Small intestine (tissue), 7 donors: ENCODE results near the gene RASA3. TPM values are rescaled to one million over a fixed set of nuclear protein-coding genes. Genes with fewer than 3 reads are reported as not detected.
"Not testable (repeated sequence)": the region's sequence is repeated elsewhere in the genome, so short reads cannot be mapped to it uniquely, and the experiment has no call there.

Experiments used
- DNase-seq, 2 donors: peaks; one replicate each; pipeline versions ENCODE4 v3.0.0 to v3.0.0-alpha.2; 2013
- FAIRE-seq: peaks from 2 replicates; lab custom pipeline; 2012; peaks lifted over from hg19 to GRCh38; lab: Jason Lieb, UNC
- H3K27ac ChIP-seq, 3 donors: one replicate each; pipeline ENCODE4 v1.5.1; 2013; ENCODE audit warnings: low read length in 2 of 3, mild to moderate bottlenecking in 2 of 3, control low read depth in 1 of 3, inconsistent platforms in 1 of 3, low read depth in 1 of 3, moderate library complexity in 1 of 3
- H3K27me3 ChIP-seq, 3 donors: one replicate each; pipeline ENCODE4 v1.6.1; 2013; ENCODE audit warnings: low read length in 3 of 3, inconsistent platforms in 1 of 3; ENCODE audit not compliant: control insufficient read depth in 3 of 3, insufficient read depth in 3 of 3
- H3K36me3 ChIP-seq, 3 donors: one replicate each; pipeline ENCODE4 v1.6.1; 2013; ENCODE audit warnings: low read length in 3 of 3, inconsistent platforms in 1 of 3, low read depth in 1 of 3, mild to moderate bottlenecking in 1 of 3, moderate library complexity in 1 of 3; ENCODE audit not compliant: control insufficient read depth in 3 of 3, insufficient read depth in 2 of 3
- H3K4me1 ChIP-seq, 3 donors: one replicate each; pipeline ENCODE4 v1.6.1; 2013; ENCODE audit warnings: low read length in 2 of 3, inconsistent platforms in 1 of 3, low read depth in 1 of 3, mild to moderate bottlenecking in 1 of 3, moderate library complexity in 1 of 3; ENCODE audit not compliant: control insufficient read depth in 3 of 3, insufficient read depth in 2 of 3
- H3K4me3 ChIP-seq, 3 donors: one replicate each; pipeline ENCODE4 v1.5.1; 2013; ENCODE audit warnings: low read length in 3 of 3, control low read depth in 1 of 3, inconsistent platforms in 1 of 3, low read depth in 1 of 3, mild to moderate bottlenecking in 1 of 3, moderate library complexity in 1 of 3
- H3K9me3 ChIP-seq, 2 donors: one replicate each; pipeline ENCODE4 v1.6.1; 2013; ENCODE audit warnings: low read depth in 1 of 2, low read length in 1 of 2; ENCODE audit not compliant: control insufficient read depth in 2 of 2, insufficient read depth in 1 of 2
- WGBS, 3 donors: extraction: QIAGEN DNeasy Blood & Tissue Kit; methylation state at CpG; one replicate each; pipeline ENCODE4 v1.1.7; 2013; 5-methylcytosine and 5-hydroxymethylcytosine counted together
- polyA plus RNA-seq, 4 donors: library from polyadenylated mRNA; stranded (reverse) in 3 of 4; unstranded in 1 of 4; fragments of 200-250 nt in 3 of 4; fragments of 120-200 nt in 1 of 4; gene quantifications; one replicate each; pipeline versions ENCODE4 v1.2.1 to v1.2.3, GENCODE V29; 2013
- donor health status: healthy with polysubstance abuse.
- donor health status: control.
- donor health status: control.
- donor health status: Bipolar disorder and iron deficiency.
- donor health status: healthy.

The RASA3 gene
- polyA plus RNA-seq, 4 donors, result 2.0 to 7.2 (median 6.5) TPM

- Histone ChIP-seq H3K27me3 (no peaks in the 10 kb centered on the region), H3K27ac (peak overlapping the region in 2 of 3 donors; percentile 81 to 94), H3K4me1 (peaks cover 2 to 63% (median 9%) of the 10 kb centered on the region in 3 donors), H3K36me3 (peaks cover 0 to 8% (median 0%) of the 10 kb centered on the region in 3 donors), H3K4me3 (no peak overlapping the region), H3K9me3 (no peaks in the 10 kb centered on the region)
- WGBS, 3 donors, result 25 to 39% (median 27%) methylated on average over 6 of the region's 6 CpGs
- DNase-seq (no peak), FAIRE-seq (no peak)
Measured at GRCh38 chr13:114118086-114118485, 14.3 kb downstream of the RASA3 start.

GRCh38 chr13:114117341-114117874, 15.0 kb downstream of the RASA3 start:
- not testable (repeated sequence) for FAIRE-seq, H3K36me3 ChIP-seq, H3K4me3 ChIP-seq, H3K27ac ChIP-seq, H3K27me3 ChIP-seq, H3K9me3 ChIP-seq, DNase-seq
- WGBS, 3 donors, result 89 to 90% (median 89%) methylated on average over 20 of the region's 20 CpGs
- peaks cover 2 to 63% (median 9%) of the 10 kb centered on the region in 3 donors for H3K4me1 ChIP-seq

GRCh38 chr13:114116734-114117133, 15.7 kb downstream of the RASA3 start:
- Histone ChIP-seq H3K9me3 (no peaks in the 10 kb centered on the region), H3K4me1 (peaks cover 2 to 60% (median 9%) of the 10 kb centered on the region in 3 donors), H3K27ac (no peak overlapping the region), H3K4me3 (no peak overlapping the region), H3K36me3 (peaks cover 0 to 10% (median 0%) of the 10 kb centered on the region in 3 donors), H3K27me3 (no peaks in the 10 kb centered on the region)
- DNase-seq, result no peak
- 89 to 94% (median 93%) methylated on average over 17 of the region's 17 CpGs for WGBS, 3 donors
- FAIRE-seq, result no peak

- peaks cover 2 to 51% (median 9%) of the 10 kb centered on the region in 3 donors for H3K4me1 ChIP-seq
- 64 to 76% (median 69%) methylated on average over 13 of the region's 13 CpGs for WGBS, 3 donors
- H3K27ac ChIP-seq, result peak overlapping the region; percentile 68 to 96 (median 73)
- no peaks in the 10 kb centered on the region for H3K9me3 ChIP-seq
- no peak for FAIRE-seq
- H3K27me3 ChIP-seq, result no peaks in the 10 kb centered on the region
- DNase-seq, result no peak
- H3K4me3 ChIP-seq, result no peak overlapping the region
- peaks cover 0 to 10% (median 0%) of the 10 kb centered on the region in 3 donors for H3K36me3 ChIP-seq
Measured at GRCh38 chr13:114115796-114116195, 16.6 kb downstream of the RASA3 start.

GRCh38 chr13:114115191-114115671, 17.2 kb downstream of the RASA3 start:
- H3K27ac ChIP-seq, result peak overlapping the region; percentile 68 to 96 (median 73)
- peaks cover 0 to 10% (median 0%) of the 10 kb centered on the region in 3 donors for H3K36me3 ChIP-seq
- peaks cover 2 to 51% (median 9%) of the 10 kb centered on the region in 3 donors for H3K4me1 ChIP-seq
- H3K4me3 ChIP-seq, result peak overlapping the region in 1 of 3 donors; percentile 29
- H3K27me3 ChIP-seq, result no peaks in the 10 kb centered on the region
- WGBS, 3 donors, result 24 to 51% (median 32%) methylated on average over 25 of the region's 25 CpGs
- FAIRE-seq, result no peak
- DNase-seq, result peak; percentile 89 to 94
- no peaks in the 10 kb centered on the region for H3K9me3 ChIP-seq

- not testable (repeated sequence) for FAIRE-seq, H3K9me3 ChIP-seq, DNase-seq, H3K27me3 ChIP-seq
- peaks cover 2 to 55% (median 9%) of the 10 kb centered on the region in 3 donors for H3K4me1 ChIP-seq
- 41 to 72% (median 52%) methylated on average over 12 of the region's 12 CpGs for WGBS, 3 donors
- peak overlapping the region in 1 of 3 donors; percentile 29 for H3K4me3 ChIP-seq
- H3K27ac ChIP-seq, result peak overlapping the region in 2 of 3 donors; percentile 72 to 96
- H3K36me3 ChIP-seq, result peaks cover 0 to 10% (median 0%) of the 10 kb centered on the region in 3 donors
Measured at GRCh38 chr13:114114666-114115065, 17.8 kb downstream of the RASA3 start.

GRCh38 chr13:114114006-114114640, 18.3 kb downstream of the RASA3 start:
- Histone ChIP-seq H3K36me3 (peaks cover 0 to 14% (median 0%) of the 10 kb centered on the region in 3 donors), H3K27ac (peak overlapping the region in 2 of 3 donors; percentile 33 to 96), H3K4me3 (no peak overlapping the region), H3K9me3 (no peaks in the 10 kb centered on the region), H3K27me3 (no peaks in the 10 kb centered on the region), H3K4me1 (peaks cover 2 to 52% (median 9%) of the 10 kb centered on the region in 3 donors)
- no peak for FAIRE-seq
- no peak for DNase-seq
- 91 to 92% (median 91%) methylated on average over 18 of the region's 18 CpGs for WGBS, 3 donors

GRCh38 chr13:114113395-114113794, 19.0 kb downstream of the RASA3 start:
- H3K4me3 ChIP-seq, H3K27me3 ChIP-seq, FAIRE-seq, H3K9me3 ChIP-seq, DNase-seq: not testable (repeated sequence)
- H3K36me3 ChIP-seq, result peaks cover 0 to 17% (median 0%) of the 10 kb centered on the region in 3 donors
- H3K4me1 ChIP-seq, result peaks cover 2 to 46% (median 9%) of the 10 kb centered on the region in 3 donors
- peak overlapping the region in 1 of 3 donors; percentile 76 for H3K27ac ChIP-seq
- 93 to 98% (median 97%) methylated on average over 12 to 15 of the region's 21 CpGs for WGBS, 3 donors
